ENCODE data around the gene LACTBL1.
A peak's percentile ranks its signal among the peaks of the same experiment; 100 is the strongest.

Gene LACTBL1

DNA sequence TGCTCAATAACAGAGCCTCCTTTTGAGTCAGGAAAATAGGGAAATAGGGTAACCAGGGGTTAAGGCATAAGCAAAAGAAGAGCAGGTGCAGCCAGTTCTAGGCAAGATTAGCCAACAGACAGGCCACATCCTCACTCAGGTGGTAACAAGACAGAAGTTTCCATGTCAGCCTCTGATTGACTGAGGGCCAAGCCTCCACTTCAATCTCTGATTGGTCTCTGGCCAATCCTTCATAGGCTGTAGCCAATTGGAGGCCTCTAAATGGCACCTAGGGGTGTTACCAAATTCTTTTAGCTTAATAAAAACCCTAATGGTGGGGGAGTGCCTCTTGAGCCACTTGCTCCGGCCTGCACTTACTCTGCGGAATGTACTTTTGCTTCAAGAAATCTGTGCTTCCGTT lies 37.2 kb downstream of the LACTBL1 start:
- Histone ChIP-seq H3K27me3 (ENCODE audit: insufficient read depth, poor library complexity, severe bottlenecking) (no peaks in the 10 kb centered on the region), H3K4me3 (replicated peaks; ENCODE audit: insufficient read depth, low read length) (no peak overlapping the region), H3K27ac (replicated peaks) (no peak overlapping the region)
- no peak for TF ChIP-seq SPI1 (IDR thresholded peaks at IDR 0.05; ENCODE audit: borderline replicate concordance, low read depth)
- TF ChIP-seq, protein P1, sequence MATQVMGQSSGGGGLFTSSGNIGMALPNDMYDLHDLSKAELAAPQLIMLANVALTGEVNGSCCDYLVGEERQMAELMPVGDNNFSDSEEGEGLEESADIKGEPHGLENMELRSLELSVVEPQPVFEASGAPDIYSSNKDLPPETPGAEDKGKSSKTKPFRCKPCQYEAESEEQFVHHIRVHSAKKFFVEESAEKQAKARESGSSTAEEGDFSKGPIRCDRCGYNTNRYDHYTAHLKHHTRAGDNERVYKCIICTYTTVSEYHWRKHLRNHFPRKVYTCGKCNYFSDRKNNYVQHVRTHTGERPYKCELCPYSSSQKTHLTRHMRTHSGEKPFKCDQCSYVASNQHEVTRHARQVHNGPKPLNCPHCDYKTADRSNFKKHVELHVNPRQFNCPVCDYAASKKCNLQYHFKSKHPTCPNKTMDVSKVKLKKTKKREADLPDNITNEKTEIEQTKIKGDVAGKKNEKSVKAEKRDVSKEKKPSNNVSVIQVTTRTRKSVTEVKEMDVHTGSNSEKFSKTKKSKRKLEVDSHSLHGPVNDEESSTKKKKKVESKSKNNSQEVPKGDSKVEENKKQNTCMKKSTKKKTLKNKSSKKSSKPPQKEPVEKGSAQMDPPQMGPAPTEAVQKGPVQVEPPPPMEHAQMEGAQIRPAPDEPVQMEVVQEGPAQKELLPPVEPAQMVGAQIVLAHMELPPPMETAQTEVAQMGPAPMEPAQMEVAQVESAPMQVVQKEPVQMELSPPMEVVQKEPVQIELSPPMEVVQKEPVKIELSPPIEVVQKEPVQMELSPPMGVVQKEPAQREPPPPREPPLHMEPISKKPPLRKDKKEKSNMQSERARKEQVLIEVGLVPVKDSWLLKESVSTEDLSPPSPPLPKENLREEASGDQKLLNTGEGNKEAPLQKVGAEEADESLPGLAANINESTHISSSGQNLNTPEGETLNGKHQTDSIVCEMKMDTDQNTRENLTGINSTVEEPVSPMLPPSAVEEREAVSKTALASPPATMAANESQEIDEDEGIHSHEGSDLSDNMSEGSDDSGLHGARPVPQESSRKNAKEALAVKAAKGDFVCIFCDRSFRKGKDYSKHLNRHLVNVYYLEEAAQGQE (IDR thresholded peaks at IDR 0.05; ENCODE audit: insufficient replicate concordance, low read depth): no peak
- TF ChIP-seq POLR2AphosphoS5 (IDR thresholded peaks at IDR 0.05; ENCODE audit: low read depth): no peak
- TF ChIP-seq GABPA (IDR thresholded peaks at IDR 0.05; ENCODE audit: low read depth): no peak
- TF ChIP-seq, protein P2, sequence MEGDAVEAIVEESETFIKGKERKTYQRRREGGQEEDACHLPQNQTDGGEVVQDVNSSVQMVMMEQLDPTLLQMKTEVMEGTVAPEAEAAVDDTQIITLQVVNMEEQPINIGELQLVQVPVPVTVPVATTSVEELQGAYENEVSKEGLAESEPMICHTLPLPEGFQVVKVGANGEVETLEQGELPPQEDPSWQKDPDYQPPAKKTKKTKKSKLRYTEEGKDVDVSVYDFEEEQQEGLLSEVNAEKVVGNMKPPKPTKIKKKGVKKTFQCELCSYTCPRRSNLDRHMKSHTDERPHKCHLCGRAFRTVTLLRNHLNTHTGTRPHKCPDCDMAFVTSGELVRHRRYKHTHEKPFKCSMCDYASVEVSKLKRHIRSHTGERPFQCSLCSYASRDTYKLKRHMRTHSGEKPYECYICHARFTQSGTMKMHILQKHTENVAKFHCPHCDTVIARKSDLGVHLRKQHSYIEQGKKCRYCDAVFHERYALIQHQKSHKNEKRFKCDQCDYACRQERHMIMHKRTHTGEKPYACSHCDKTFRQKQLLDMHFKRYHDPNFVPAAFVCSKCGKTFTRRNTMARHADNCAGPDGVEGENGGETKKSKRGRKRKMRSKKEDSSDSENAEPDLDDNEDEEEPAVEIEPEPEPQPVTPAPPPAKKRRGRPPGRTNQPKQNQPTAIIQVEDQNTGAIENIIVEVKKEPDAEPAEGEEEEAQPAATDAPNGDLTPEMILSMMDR (IDR thresholded peaks at IDR 0.05; ENCODE audit: insufficient read depth, low read length): no peak
- no peak for DNase-seq (ENCODE audit: low read depth in 1 of 2, low spot score in 1 of 2)

DNA sequence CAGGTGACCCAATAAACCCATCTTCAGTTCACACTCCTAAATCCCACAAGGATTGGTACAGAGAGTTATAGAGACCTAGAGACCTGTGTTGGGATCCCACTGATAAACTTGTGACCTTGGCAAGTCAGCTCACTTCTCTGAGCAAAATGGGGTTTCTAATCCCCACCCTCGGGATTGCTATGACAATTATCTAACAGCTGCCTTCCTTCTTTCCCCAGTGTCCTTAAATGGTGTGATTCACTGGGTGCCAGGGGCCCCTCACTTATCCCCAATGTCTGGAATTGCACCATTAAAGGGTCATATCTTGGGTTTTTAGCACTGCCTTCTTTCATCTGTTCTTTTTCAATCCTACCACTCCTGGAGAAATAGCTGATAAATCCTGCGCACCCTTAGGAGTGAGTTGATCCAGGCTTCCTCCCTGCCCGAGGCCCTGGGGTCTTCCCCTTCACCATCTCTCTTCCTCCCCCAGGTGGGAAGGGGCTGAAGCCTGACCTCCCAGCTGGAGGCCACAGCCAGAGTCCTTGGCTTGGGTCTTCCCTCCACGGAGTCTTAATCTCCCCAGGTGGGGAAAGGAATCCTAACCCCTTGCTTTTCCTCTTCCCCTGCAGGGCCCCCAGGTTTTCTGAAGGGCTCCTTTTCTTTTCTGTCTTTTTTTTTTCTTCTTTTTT lies 39.7 kb downstream of the LACTBL1 start:
- DNase-seq (ENCODE audit: low read depth in 1 of 2, low spot score in 1 of 2): no peak
- H3K4me3 ChIP-seq (replicated peaks; ENCODE audit: insufficient read depth, low read length): no peak overlapping the region

GRCh38 chr1:22930240-22930912 lies 42.3 kb downstream of the LACTBL1 start:
- Histone ChIP-seq H3K27ac (replicated peaks) (no peak overlapping the region), H3K27me3 (ENCODE audit: insufficient read depth, poor library complexity, severe bottlenecking) (no peaks in the 10 kb centered on the region), H3K4me3 (replicated peaks; ENCODE audit: insufficient read depth, low read length) (no peak overlapping the region)
- TF ChIP-seq, protein P1 (IDR thresholded peaks at IDR 0.05; ENCODE audit: insufficient replicate concordance, low read depth): no peak
- TF ChIP-seq, protein P2 (IDR thresholded peaks at IDR 0.05; ENCODE audit: insufficient read depth, low read length): peak; percentile 46
- peak in 1 of 2 experiments; percentile 36 for DNase-seq (ENCODE audit: low read depth in 1 of 2, low spot score in 1 of 2)

More for the DNA sequence above, 39.7 kb downstream of the LACTBL1 start:
- TF ChIP-seq POLR2AphosphoS5 (IDR thresholded peaks at IDR 0.05; ENCODE audit: low read depth) (no peak), GABPA (IDR thresholded peaks at IDR 0.05; ENCODE audit: low read depth) (no peak), SPI1 (IDR thresholded peaks at IDR 0.05; ENCODE audit: borderline replicate concordance, low read depth) (no peak)
- TF ChIP-seq, protein P2 (IDR thresholded peaks at IDR 0.05; ENCODE audit: insufficient read depth, low read length): no peak
- TF ChIP-seq, protein P1 (IDR thresholded peaks at IDR 0.05; ENCODE audit: insufficient replicate concordance, low read depth): no peak
- no peak overlapping the region for H3K27ac ChIP-seq (replicated peaks)
- no peaks in the 10 kb centered on the region for H3K27me3 ChIP-seq (ENCODE audit: insufficient read depth, poor library complexity, severe bottlenecking)
